Measurements from ENCODE around the gene ATP13A3.
A peak's percentile ranks its signal among the peaks of the same experiment; 100 is the strongest.
"Not testable (repeated sequence)": the region's sequence is repeated elsewhere in the genome, so short reads cannot be mapped to it uniquely, and the experiment has no call there.

The ATP13A3 gene

GRCh38 chr3:194494951-194495374 is 8.2 kb upstream of the ATP13A3 start:
- DNase-seq (ENCODE audit: low read depth in 1 of 2, low spot score in 1 of 2): peak in 1 of 2 experiments; percentile 95
- in situ Hi-C loops (cut with HindIII; ENCODE audit: low pct_unique_long_range_greater_than_20kb, low sequenced_read_pairs): no loop called here

GRCh38 chr3:194493995-194494927 is 7.5 kb upstream of the ATP13A3 start:
- in situ Hi-C loops (cut with HindIII; ENCODE audit: low pct_unique_long_range_greater_than_20kb, low sequenced_read_pairs): not testable (repeated sequence)
- peak in 1 of 2 experiments; percentile 68 for DNase-seq (ENCODE audit: low read depth in 1 of 2, low spot score in 1 of 2)

More at GRCh38 chr3:194494951-194495374, 8.2 kb upstream of the ATP13A3 start:
- no peak for TF ChIP-seq JUND (IDR thresholded peaks at IDR 0.05; ENCODE audit: low read depth)

GRCh38 chr3:194492001-194492400 is 5.2 kb upstream of the ATP13A3 start:
- no peak for DNase-seq (ENCODE audit: low read depth in 1 of 2, low spot score in 1 of 2)
- in situ Hi-C loops (cut with HindIII; ENCODE audit: low pct_unique_long_range_greater_than_20kb, low sequenced_read_pairs): no loop called here
- no peak for TF ChIP-seq JUND (IDR thresholded peaks at IDR 0.05; ENCODE audit: low read depth)

DNA sequence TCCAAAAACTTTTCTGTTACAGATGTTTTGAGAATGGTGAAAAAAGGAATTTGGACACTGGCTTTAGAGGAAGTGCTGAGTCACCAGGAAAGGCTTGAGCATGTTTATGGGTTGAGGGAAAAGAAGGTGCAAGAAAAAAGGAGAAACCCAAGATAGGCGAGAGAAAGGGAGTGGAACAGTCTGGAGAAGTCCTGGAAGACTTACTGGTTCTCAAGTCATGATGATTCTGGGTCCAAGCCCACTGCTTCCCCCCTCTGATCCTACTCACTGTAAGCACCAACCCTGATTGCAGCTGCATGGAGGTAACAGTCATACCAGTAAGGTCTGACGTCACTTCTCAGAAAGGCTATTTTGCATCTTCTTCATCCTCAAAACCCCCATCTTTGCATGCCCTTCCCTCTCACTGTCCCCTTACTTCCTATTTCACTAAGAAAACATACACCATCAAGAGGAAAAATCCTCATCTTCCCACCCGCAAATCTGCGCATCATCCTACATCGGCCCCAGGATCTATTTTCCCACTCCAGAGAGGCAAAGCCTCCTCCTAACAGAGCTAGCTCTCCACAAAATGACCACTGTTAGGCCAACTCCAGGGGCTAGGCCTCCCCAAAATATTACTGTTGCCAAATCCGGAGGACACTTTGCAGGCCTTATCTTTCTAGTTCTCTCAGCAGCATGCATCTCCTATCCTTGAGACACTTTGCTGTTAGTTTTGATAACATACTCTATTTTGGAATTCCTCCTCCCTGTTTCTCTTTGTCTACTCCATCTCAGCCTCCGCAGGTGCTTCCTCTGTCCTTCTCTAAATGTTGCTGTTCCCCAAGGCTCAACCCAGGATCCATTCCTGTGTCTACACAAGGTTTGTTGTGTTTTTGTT is 3.2 kb upstream of the ATP13A3 start:
- TF ChIP-seq JUND (IDR thresholded peaks at IDR 0.05; ENCODE audit: low read depth): no peak
- in situ Hi-C loops (cut with HindIII; ENCODE audit: low pct_unique_long_range_greater_than_20kb, low sequenced_read_pairs): no loop called here
- no peak for DNase-seq (ENCODE audit: low read depth in 1 of 2, low spot score in 1 of 2)

DNA sequence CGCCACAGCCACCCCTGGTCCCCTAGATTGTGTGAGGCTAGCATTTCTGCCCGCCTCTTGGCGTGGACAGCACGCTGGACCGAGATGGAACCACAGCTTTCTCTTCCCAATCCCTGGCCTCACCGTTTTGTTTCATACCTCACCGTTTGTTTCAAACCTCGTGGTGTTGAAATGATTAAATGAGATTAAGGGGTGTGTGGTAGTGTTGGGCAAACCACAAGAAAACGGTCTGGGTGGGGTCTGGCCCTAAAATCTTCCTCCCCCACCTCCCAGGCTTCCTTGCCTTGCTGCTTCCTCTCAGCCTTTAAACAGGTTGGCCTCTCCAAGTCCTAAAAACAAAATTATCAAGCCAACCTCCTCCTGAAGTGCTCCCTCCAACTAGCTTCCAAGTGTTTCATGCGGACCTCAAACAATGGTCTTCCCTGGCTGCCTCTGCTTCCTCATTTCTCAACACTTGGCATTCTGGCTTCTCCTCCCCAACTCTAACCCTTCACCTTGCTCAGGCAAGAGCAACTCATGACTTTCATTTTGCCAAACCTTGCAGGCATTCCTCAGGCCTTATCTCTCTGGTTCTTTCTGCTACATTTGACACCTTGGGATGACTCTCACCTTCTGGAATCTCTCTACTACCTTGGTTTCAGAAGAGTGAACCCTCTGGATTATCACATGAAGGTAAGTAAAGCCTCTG is 1.4 kb upstream of the ATP13A3 start:
- DNase-seq (ENCODE audit: low read depth in 1 of 2, low spot score in 1 of 2): no peak
- in situ Hi-C loops (cut with HindIII; ENCODE audit: low pct_unique_long_range_greater_than_20kb, low sequenced_read_pairs): no loop called here
- no peak for TF ChIP-seq JUND (IDR thresholded peaks at IDR 0.05; ENCODE audit: low read depth)

- no peak for TF ChIP-seq JUND (IDR thresholded peaks at IDR 0.05; ENCODE audit: low read depth)
- in situ Hi-C loops (cut with HindIII; ENCODE audit: low pct_unique_long_range_greater_than_20kb, low sequenced_read_pairs): no loop called here
- peak in 1 of 2 experiments; percentile 83 for DNase-seq (ENCODE audit: low read depth in 1 of 2, low spot score in 1 of 2)
These were observed 670 bp upstream of the ATP13A3 start for GRCh38 chr3:194487289-194488054.

GRCh38 chr3:194485881-194486539 is 792 bp downstream of the ATP13A3 start:
- in situ Hi-C loops (cut with HindIII; ENCODE audit: low pct_unique_long_range_greater_than_20kb, low sequenced_read_pairs): no loop called here
- no peak for TF ChIP-seq JUND (IDR thresholded peaks at IDR 0.05; ENCODE audit: low read depth)
- peak; percentile 64 to 75 for DNase-seq (ENCODE audit: low read depth in 1 of 2, low spot score in 1 of 2)

DNA sequence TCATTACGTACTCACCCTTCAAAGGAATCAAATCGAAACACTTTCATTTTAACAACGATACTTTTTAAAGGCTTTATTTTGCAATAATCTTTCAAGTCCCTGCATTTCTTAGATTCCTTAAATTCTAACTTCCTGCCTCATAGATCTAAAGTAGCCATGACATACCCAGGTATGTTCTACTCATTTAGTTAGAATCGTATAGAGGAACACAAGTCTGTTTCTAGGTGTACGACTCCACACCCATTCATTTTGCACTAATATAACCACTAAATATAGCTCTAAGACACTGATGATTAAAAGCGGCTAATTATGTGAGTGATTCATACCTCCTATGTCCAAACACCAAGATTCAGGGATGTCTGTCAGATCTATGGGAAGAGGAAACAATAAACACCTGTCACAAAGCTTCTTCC is 1.3 kb downstream of the ATP13A3 start:
- no peak for TF ChIP-seq JUND (IDR thresholded peaks at IDR 0.05; ENCODE audit: low read depth)
- in situ Hi-C loops (cut with HindIII; ENCODE audit: low pct_unique_long_range_greater_than_20kb, low sequenced_read_pairs): no loop called here
- peak; percentile 37 to 60 for DNase-seq (ENCODE audit: low read depth in 1 of 2, low spot score in 1 of 2)

DNA sequence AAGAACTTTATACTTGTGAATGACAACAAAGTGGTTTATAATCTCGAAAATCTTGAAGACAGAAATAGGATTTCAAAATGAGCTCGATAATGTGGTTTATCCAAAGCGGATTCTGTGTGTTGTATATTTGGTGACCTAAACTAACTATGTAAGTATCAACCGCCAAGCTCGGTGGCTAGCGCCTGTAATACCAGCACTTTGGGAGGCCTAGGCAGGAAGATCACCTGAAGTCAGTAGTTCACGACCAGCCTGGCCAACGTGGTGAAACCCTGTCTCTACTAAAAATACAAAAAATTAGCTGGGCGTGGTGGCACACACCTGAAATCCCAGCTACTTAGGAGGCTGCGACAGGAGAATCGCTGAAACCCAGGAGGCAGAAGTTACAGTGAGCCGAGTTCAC is 2.2 kb downstream of the ATP13A3 start:
- no peak for DNase-seq (ENCODE audit: low read depth in 1 of 2, low spot score in 1 of 2)
- TF ChIP-seq JUND (IDR thresholded peaks at IDR 0.05; ENCODE audit: low read depth): no peak
- in situ Hi-C loops (cut with HindIII; ENCODE audit: low pct_unique_long_range_greater_than_20kb, low sequenced_read_pairs): no loop called here

- no peak for DNase-seq (ENCODE audit: low read depth in 1 of 2, low spot score in 1 of 2)
- no peak for TF ChIP-seq JUND (IDR thresholded peaks at IDR 0.05; ENCODE audit: low read depth)
- in situ Hi-C loops (cut with HindIII; ENCODE audit: low pct_unique_long_range_greater_than_20kb, low sequenced_read_pairs): no loop called here
These were observed 3.0 kb downstream of the ATP13A3 start for GRCh38 chr3:194483850-194484249.

GRCh38 chr3:194482830-194483229 is 4.0 kb downstream of the ATP13A3 start:
- in situ Hi-C loops (cut with HindIII; ENCODE audit: low pct_unique_long_range_greater_than_20kb, low sequenced_read_pairs); DNase-seq (ENCODE audit: low read depth in 1 of 2, low spot score in 1 of 2): not testable (repeated sequence)
